Measurements from ENCODE around the gene MAPKAPK3.

DNA sequence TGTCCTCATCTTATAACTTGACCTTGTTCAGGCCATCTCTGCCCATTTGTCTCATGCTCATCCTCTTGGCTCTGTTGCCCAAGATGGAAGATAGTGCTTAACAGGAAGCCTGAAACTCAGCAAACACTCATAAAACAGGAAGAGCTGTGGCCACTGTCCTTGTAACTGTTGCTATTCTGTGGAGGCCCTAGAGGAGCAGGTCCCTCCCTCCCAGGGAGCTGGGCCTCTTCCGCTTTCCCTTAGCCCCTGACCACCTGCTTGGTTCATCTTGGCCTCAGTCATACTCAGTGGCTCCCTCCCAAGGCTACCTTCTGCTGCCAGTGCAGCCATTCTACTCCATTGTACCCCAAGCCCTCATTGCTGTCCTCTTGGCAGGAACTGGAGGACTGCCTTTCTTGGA lies 3.5 kb downstream of the MAPKAPK3 start:
- TF ChIP-seq, protein P1, sequence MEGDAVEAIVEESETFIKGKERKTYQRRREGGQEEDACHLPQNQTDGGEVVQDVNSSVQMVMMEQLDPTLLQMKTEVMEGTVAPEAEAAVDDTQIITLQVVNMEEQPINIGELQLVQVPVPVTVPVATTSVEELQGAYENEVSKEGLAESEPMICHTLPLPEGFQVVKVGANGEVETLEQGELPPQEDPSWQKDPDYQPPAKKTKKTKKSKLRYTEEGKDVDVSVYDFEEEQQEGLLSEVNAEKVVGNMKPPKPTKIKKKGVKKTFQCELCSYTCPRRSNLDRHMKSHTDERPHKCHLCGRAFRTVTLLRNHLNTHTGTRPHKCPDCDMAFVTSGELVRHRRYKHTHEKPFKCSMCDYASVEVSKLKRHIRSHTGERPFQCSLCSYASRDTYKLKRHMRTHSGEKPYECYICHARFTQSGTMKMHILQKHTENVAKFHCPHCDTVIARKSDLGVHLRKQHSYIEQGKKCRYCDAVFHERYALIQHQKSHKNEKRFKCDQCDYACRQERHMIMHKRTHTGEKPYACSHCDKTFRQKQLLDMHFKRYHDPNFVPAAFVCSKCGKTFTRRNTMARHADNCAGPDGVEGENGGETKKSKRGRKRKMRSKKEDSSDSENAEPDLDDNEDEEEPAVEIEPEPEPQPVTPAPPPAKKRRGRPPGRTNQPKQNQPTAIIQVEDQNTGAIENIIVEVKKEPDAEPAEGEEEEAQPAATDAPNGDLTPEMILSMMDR (IDR thresholded peaks at IDR 0.05), result no peak
- TF ChIP-seq POLR2A (IDR thresholded peaks at IDR 0.05) (no peak), EP300 (IDR thresholded peaks at IDR 0.05; ENCODE audit: low read depth) (no peak), POLR2AphosphoS5 (IDR thresholded peaks at IDR 0.05) (no peak)
